ENCODE data around the gene GALNS. TPM values are rescaled to one million over a fixed set of nuclear protein-coding genes. Genes with fewer than 3 reads are reported as not detected.
"Not testable (repeated sequence)": the region's sequence is repeated elsewhere in the genome, so short reads cannot be mapped to it uniquely, and the experiment has no call there.

GALNS gene
- total RNA-seq, 1 experiment from 2014 or later = 20.0 TPM

DNA sequence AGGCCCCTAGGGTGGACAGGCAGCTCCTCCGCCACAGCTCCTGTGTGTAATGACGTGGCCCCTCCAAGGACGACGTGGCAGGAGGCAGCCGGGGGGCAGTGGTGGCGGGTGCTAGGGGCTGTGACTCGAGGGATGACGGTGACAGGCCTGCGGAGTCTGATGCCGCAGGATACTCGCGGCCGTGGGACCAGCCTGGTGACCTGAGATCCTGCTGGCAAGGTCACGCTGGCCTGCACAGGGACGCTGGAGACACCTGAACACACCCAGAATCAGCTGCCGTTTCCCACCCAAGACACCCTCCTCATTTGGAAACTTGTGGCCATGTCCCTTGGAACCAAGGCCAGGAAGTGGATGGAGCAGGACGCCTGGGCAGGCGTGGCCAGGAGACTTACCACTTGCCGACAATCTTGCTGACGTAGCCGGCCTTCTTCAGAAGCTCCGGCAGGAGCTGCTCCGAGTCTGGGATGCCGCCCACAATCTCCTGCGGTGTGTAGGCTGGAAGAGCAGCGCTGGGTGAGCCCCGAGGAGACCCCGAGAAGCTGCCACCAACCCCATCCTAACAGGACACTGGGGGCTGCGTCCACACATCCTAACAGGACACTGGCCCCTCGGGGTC is 16.0 kb downstream of the GALNS start:
- DNase-seq (ENCODE audit: extremely low read depth, low read depth) = no peak

DNA sequence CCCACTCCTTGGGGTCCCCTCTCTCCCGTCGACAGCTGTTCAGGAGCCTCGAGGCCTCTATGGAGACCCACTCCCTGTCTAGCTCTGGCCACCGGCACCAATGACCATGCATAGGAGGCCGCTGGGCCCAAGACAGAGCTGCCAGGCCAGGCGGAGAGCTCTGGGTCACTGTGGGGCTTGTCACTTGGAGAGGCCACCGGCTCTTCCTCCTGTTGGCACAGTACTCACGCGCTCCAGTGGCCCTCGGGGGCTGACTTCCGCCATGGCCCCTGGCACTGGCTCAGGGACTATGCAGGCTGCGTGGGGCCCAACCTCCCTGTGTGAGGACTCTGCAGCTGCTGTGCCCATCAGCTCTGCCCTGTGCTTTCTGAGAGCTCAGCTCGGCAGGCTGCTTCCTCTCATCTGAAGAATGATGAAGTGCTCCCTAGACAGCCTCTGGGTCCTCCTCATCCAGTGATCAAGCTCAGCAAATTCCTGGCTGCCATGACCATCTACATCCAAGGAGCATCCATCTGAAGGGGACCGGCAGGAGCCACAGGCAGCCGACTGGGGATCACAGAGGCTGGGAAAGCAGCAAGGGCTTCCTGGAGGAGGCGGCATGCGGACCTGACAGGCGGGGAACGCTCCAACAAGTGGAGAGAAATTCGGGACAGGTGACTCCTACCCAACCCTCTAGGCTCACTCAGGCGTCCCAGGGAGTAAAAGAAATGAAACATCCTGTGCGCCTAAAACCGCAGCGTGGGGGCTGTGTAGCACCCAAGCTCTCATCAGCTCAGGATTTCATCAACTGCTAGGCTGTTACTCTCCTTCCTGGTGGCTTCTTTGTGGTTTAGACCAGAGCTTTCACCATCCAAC is 16.8 kb downstream of the GALNS start:
- DNase-seq (ENCODE audit: extremely low read depth, low read depth) = no peak

DNA sequence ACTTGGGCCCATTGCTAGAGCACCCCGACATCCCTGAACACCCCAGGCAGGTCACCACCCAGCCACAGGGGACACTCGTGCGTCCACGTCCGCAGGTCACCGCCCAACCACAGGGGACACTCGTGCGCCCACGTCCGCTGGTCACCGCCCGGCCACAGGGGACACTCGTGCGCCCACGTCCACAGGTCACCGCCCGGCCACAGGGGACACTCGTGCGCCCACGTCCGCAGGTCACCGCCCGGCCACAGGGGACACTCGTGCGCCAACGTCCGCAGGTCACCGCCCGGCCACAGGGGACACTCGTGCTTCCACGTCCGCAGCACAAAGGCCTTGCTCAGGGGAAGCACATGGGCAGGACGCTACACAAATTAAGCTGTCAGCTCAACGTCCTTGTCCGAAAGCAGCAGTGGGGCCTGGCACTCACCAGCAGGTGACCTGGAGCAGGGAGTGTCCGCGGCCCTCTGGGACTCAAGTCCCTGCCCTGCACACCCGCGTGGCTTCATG is 17.7 kb downstream of the GALNS start:
- DNase-seq (ENCODE audit: extremely low read depth, low read depth) = no peak

DNA sequence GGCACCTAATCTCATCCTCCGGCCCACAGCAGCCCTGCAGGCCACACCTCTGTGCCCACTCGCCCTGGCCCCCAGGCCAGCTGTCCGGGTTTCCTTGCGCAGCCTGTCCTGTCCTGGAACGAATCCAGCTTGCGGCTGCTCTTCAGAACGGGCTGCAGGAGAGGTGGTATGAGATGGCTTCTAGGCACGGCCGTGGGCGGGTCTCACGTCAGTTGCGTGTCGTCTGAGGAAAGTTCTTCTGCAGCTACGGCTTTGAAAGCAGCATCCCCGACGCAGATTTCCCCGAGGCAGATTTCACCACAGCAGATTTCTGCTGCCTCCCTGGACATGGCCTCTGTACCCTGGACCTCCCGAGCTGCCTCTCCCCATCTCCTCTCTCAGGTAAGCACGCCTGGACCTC is 18.2 kb downstream of the GALNS start:
- DNase-seq (ENCODE audit: extremely low read depth, low read depth) = no peak

DNA sequence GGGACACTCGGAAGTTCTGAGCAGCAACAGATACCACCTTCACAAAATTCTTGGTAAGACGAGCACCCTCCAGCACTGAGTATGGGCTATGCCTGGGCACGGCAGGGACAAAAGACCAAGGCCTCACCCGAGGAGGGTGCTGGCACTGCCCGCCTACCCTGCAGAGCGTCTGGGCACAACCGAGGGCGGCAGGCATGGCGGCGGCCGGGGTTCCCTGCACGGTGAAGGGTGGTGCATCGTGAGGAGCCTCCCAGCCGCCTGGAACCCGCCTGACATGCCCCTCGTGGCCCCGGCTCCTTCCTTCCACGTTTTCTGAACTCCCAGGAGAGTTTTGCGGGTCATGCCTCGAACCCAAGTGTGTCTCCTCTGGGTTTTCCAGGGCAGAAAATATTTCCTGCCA is 18.9 kb downstream of the GALNS start:
- DNase-seq (ENCODE audit: extremely low read depth, low read depth) = no peak

DNA sequence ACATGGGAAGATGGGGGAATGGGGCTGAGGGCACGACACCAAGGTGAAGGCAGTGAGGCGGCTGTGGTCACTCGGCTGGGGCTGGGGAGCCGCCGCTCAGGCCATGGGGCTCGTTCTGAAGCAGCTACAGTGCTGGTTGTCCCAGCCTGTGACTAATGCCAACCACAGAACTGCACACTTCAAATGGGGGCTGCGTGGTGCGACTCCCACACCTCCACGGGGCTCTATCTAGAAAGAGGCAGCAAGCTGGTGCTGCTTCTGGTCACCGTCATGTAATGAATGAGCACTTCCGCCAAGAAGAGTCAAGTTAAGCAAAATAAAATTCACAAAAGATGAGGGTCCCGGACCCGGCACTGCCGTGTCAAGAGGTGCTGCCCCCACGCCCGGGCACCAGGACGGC is 20.0 kb downstream of the GALNS start:
- DNase-seq (ENCODE audit: extremely low read depth, low read depth) = no peak

DNA sequence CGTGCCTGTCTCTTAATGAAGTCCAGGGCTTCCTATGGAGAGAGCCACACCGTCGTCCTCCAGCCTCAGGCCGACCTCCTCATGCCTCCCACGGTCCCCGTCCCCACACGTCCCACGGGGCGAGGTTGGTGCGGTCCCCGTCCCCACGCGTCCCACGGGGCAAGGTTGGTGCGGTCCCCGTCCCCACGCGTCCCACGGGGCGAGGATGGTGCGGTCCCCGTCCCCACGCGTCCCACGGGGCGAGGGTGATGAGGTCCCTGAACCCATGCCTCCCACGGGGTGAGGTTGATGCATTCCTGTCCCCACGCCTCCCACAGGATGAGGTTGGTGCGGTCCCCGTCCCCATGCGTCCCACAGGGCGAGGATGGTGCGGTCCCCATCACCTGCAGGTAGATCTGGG is 20.9 kb downstream of the GALNS start:
- no peak for DNase-seq (ENCODE audit: extremely low read depth, low read depth)

DNA sequence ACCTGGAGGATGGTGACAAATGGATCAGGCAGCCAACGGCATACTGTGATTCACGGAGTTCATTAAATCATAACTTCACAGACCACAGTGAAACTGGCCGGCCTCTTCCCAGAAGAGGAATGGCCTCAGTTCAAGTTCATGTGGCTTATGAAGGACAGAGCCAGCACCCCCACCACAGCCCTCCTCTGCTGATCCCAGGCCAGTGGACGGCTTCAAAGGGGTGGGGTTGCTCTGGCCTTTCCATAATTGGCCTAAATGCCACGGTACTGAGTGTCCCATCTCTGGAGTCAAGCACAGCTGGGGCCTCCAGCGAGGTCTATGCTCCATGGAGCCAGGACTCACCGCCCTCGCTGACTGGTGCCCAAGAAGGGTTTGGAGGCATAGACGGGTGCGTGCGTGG is 21.4 kb downstream of the GALNS start:
- DNase-seq (ENCODE audit: extremely low read depth, low read depth) = no peak

DNA sequence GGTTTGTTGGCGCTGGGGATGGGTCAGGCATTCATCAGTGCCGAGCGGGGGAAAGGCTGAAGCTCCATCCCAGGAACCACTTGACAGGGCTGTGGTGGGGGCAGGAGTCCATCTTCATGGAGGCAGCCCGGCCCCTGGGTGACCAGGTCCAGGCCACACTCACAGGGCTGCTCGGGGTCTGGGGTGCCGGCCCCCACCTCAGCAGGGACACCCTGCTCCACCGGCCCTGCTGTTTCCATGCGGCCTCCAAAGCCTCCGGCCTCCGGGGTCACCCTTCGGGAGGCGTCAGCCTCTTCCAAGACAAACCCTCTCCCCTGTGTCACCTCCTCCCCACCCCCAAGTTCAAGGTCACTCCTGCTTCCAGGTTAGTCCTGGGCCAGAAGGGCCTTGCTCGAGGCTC is 22.1 kb downstream of the GALNS start:
- no peak for DNase-seq (ENCODE audit: extremely low read depth, low read depth)

DNA sequence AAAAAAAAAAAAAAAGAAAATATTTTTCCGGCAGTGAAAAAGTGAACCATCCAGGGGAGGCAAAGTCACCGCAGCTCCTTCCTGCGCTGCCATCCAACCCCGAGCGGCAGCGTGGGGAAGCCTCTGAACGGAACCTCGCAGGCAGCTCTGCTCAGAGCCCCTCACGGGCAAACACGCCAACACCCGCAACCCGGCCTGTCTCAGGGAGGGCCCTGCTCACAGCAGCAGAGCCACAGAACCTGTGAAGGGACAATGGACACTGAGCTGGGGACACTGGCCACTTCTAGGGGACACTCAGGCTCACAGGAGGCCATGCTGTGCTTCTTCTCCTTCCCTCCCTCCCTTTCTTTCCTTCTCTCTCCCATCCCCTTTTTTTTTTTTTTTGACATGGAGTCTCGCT is 23.7 kb downstream of the GALNS start:
- no peak for DNase-seq (ENCODE audit: extremely low read depth, low read depth)

DNA sequence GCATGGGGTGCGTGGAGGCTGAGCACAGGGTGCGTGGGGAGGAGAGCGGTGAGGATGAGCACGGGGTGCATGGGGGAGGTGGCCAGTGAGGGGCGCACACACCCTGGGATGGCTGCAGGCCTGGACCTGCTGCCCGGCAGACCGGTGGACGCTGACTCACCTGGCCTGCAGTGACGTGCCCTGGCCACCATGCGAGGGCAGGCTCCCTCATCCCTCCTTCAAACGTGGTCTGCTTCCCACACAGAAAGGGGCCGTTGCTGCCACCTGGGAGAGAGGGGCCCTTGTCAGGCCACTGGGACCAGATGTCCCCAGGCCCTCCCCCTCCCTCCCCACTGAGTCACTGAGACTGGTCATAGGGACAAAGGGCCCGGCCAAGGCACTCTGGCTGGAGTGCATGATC is 24.9 kb downstream of the GALNS start:
- DNase-seq (ENCODE audit: extremely low read depth, low read depth) = no peak

DNA sequence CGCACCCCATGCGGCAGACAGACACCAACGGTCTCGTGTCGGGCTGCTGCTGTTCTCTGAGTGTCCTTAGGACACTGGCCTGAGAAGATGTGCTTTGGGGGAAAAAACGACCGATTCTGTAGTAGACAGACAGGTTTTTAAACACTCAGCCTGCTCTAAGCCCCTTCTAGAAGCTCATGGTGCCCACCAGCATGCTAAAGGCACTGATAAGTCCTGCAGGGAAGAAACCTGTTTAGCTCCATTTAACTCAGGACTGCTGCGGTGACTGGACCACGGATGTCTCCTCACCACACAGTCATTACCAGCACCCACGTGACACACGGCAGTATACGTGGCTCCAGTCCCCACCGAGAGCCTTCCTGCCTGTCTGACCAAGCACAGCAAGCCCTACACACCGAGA is 26.0 kb downstream of the GALNS start:
- no peak for DNase-seq (ENCODE audit: extremely low read depth, low read depth)

DNA sequence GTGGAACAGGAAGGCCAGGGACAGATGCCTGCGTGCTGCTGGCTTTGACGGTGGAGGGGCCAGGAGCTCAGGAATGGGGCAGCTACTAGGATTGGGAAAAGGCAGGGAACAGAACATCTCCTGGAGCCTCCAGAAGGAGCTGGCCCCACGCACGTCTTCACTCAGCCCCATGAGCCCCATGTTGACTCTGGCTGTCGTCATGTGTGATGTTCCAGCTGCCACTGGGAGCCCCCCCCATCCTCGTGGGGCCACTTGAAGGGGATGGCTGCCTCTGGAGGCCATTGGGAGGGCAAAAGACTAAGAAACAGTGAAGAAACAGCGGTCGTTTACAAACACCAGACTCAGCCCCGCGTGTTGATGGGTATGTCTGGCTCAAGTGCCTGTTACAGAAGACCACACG is 26.5 kb downstream of the GALNS start:
- DNase-seq (ENCODE audit: extremely low read depth, low read depth) = no peak

DNA sequence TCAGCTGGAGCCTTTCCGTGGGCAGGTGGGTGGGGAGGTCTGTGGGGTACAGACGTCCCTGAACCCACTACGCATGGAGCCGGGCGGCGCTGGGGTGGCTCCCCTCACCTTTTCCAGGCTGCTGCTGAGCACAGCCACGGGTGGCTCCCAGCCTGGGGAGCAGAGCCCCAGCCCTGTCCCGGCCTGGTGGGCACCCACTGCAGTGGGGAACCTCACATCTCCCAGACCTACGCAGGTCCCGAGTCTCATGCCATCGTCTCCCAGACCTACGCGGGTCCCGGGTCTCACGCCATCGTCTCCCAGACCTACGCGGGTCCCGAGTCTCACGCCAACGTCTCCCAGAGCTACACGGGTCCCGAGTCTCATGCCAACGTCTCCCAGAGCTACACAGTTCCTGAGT is 28.0 kb downstream of the GALNS start:
- DNase-seq (ENCODE audit: extremely low read depth, low read depth) = no peak

DNA sequence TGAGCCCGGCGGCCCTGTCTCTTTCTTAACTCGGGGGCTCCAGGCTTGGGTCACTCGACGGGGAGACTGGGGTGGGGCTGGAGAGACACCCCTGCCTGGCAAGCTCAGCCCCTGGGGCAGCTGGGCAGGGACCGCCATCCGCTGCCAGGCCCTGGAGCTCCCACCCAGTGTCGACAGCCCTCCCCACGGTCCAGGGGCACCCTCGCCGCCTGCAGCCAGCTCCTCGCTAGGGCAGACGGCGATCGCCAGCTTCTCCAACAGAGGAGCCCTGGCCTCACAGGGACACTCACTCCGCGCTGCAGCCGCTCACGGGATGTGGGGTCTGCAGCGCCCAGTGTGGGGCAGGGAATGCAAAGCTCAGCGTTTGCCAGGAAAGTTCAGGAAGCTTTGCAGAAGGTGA is 29.0 kb downstream of the GALNS start:
- DNase-seq (ENCODE audit: extremely low read depth, low read depth) = no peak

DNA sequence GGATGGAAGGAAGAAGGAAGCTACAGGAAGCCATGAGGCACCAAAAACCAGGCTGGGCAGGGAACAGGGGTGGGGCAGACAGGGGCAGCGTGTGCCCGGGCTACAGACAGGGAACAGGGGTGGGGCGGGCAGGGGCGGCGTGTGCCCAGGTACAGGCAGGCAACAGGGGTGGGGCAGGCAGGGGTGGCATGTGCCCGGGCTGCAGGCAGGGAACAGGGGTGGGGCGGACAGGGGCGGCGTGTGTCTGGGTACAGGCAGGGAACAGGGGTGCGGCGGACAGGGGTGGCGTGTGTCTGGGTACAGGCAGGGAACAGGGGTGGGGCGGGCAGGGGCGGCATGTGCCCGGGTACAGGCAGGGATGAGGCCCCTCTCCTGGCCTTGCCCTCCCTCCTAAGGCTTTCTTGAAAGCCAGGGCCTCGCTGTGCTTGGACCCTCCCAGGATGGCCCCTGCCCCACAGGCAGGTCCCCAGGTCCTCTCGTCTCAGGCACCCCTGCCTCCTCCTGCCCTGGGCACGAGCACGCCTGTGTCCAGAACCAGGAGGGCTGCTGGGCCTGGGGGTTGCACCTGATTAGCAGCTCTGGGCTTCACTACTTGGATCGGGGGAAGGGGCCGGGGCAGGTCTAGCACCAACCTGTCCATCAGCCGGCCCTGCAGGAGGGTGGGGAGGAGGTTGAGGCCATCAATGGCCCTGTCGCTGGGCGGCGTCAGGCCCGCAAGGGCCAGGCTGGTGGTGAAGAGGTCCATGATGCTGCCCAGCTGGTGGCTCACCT is 30.5 kb downstream of the GALNS start:
- DNase-seq (ENCODE audit: extremely low read depth, low read depth) = no peak

DNA sequence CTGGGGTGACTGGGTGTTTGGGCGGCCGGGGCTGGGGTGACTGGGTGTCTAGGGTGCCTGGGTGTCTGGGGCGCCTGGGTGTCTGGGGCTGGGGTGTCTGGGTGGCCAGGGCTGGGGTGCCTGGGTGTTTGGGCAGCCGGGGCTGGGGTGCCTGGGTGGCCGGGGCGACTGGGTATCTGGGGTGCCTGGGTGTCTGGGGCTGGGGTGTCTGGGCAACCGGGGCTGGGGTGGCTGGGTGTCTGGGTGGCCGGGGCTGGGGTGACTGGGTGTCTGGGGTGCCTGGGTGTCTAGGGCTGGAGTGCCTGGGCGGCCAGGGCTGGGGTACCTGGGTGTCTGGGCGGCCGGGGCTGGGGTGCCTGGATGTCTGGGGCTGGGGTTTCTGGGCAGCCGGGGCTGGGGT is 31.6 kb downstream of the GALNS start:
- no peak for DNase-seq (ENCODE audit: extremely low read depth, low read depth)

DNA sequence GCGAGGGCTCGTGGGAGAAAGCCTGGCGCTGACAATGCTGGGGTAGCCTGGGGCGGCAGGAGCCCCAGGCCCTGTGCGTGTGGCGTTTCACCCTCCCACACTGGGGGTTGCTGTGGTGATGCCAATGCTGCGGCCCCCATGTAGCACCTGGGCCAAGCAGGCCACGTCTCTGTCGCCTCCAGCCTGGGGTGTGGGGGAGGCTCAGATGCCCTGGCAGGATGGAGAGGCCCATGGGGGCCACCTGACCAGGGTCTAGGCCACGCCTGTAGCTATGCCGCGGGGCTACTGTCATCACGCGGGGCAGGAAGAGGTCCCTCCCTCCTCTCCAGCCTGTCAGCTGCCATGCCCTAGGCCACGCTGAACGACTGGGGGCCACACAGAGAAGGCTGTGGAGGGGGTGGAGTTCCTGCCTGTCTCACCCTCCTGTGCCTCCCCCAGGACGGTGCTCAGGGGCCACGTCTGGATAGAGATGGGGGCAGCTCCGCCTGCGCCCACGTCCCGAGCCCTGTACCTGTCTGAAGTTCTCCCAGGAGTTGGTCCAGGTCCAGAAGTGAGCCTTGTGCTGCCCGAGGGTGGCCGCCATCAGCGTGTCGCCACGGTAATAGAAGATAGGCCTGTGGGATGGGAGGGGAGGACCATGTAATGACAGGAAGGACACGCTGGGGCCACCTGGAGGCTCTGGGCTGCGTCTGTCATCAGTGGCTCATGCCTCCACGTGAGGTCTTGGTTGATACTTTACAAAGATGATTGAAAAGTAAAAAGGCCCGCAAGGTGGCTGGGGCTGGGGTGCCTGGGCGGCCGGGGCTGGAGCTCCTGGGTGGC is 32.3 kb downstream of the GALNS start:
- no peak for DNase-seq (ENCODE audit: extremely low read depth, low read depth)

DNA sequence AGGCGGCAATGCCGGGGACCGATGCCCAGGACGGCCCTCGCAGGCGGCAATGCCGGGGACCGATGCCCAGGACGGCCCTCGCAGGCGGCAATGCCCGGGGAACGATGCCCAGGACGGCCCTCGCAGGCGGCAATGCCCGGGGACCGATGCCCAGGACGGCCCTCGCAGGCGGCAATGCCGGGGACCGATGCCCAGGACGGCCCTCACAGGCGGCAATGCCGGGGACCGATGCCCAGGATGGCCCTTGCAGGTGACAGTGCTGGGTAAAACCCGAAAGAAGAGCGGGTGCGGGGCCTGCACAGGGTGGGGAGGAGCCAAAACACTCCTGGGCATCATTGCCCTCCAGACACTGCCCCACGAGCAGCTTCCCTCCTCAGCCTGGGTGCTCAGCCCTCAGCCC is 33.1 kb downstream of the GALNS start:
- not testable (repeated sequence) for DNase-seq (ENCODE audit: extremely low read depth, low read depth)

DNA sequence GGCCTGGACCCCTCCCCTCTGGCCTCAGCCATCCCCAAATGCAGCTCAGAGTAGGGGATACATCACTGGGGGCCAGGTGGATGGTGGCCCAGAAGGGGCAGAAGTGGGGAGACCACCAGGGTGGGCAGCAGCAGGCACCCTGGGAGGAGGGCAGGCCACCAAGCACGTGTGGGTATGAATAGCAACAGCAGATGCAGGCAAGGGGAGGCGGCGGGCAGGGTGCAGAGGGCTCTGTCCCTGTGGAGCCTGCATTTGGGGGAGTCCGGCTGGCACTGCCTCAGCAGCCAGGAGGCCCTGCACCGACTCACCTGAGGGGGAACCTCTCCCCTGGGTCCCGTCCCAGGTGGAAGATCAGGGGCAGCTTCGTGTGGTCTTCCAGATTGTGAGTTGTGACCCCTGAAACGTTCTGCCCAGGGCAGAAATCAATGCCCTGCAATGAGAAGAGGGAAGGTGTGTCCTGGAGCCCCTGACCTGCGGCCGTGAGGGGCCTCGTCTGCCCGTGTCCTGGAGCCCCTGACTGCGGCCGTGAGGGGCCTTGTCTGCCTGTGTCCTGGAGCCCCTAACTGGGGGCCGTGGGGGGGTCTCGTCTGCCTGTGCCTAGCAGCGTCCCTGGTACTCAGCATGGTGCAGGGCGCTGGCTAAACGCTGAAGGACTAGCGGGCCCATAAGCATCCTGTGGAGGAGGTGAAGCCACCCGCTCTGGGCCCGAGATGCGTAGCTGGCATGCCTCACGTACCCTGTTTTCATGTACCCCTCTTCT is 34.3 kb downstream of the GALNS start:
- DNase-seq (ENCODE audit: extremely low read depth, low read depth) = no peak
